ENCODE data around the gene CFAP68. TPM values are rescaled to one million over a fixed set of nuclear protein-coding genes. Genes with fewer than 3 reads are reported as not detected.

Gene CFAP68
- total RNA-seq, 1 experiment from 2014 or later: 49.6 TPM

DNA sequence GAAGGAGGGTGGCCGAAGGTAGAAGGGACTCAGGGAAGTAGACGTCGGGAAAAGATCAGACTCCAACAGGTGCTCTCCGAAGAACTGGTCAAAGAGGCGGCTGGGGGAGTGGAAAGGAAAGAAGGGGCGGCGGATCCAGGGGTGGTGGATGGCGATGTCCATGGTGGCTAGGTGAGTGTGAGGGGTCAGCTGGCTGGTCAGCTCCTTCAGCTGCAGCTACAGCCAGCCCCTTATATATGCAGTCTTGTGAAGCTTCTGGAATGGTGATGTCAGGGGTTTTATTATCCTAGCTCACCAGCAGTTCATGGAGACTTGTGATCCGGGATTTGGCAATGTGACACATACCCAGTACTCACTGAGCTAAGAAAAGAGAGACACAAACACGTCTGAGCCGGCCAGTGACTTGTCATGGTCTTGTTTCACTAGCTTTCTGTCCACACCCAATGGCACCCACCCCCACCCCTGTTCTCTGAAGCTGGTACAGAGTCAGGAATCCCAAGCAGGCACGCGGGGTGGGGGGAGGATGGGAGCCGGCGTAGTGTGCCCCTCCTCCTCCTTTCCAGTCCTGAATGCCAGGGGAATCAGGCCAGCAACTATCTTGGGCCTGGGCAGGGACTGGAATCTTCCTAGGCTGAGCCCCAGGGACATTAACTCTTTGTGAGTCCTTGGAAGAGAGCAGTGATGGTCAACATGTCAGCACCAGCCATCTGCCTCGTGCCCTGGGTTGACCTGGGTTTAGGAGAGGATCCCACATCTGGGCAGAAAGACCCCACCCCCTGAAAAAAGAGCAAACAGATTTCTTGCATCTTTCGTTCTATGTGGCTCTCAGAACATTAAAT is 32.4 kb downstream of the CFAP68 start, which contains the start of gene CRYAB:
CRYAB (minus strand) TSS at position 208 of the 839 bp plus-strand sequence; CDS start at position 162, 46 bp downstream.
- intact Hi-C loops (cut with micrococcal nuclease): no loop called here
- H2AFZ ChIP-seq (ENCODE audit: low read depth, low read length, poor library complexity, severe bottlenecking): no peak within 1 kb of the TSS

DNA sequence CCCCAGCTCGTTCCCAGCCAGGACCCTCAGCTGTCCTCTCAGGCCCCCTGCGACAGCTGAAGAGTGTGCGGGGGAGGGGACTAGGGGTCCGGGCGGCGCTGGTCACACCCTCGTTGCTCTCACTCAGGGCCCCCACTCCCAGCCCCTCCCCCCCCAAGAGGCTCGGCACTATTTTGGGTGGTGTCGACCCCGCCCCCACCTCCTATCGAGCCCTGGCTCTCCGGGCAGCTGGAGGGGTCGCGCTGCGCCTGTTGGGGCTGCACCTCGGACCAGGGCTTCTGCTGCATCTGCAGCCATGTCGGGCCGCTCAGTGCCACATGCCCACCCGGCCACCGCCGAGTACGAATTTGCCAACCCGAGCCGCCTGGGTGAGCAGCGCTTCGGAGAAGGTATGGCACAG is 33.2 kb downstream of the CFAP68 start, which contains the start of gene HSPB2:
HSPB2 (plus strand) TSS at position 200 of the 400 bp plus-strand sequence; CDS start at position 296, 96 bp downstream.
- ChIA-PET POLR2A (no interaction called here), RAD21 (ENCODE audit: low non-redundant PET in 1 of 2, low total read pairs in 2 of 2, uncharacterized antibody in 2 of 2, unreplicated experiment in 2 of 2) (no interaction called here), CTCF (no interaction called here)
- DNase-seq (ENCODE audit: low read depth, low spot score) (no peak), ATAC-seq (no peak)
- Histone ChIP-seq H3K36me3 (ENCODE audit: control insufficient read depth in 1 of 2, insufficient read depth in 2 of 2, low read length in 2 of 2) (no peaks in the 10 kb centered on the region), H3K79me2 (ENCODE audit: insufficient read depth, low read length) (no peaks in the 10 kb centered on the region), H3K9me3 (ENCODE audit: control insufficient read depth in 1 of 2, insufficient read depth in 1 of 2, low read depth in 1 of 2, low read length in 2 of 2) (no peaks in the 10 kb centered on the region), H3K27me3 (ENCODE audit: insufficient read depth, low read length) (peaks cover 12% of the 10 kb centered on the region; the same call in 1 of the 2 replicates), H3K27ac (ENCODE audit: low read depth, low read length) (no peak within 1 kb of the TSS), H3K4me3 (replicated peaks in 1 of 2; ENCODE audit: low read depth in 1 of 2, low read length in 2 of 2) (no peak within 1 kb of the TSS), H2AFZ (ENCODE audit: low read depth, low read length, poor library complexity, severe bottlenecking) (no peak within 1 kb of the TSS), H3K9ac (ENCODE audit: low read length) (no peak within 1 kb of the TSS), H3K4me1 (ENCODE audit: control insufficient read depth in 1 of 2, insufficient read depth in 2 of 2, low read length in 2 of 2) (no peaks in the 10 kb centered on the region; a peak in 1 of 4 replicates), H4K20me1 (ENCODE audit: insufficient read depth) (no peaks in the 10 kb centered on the region), H3K9me2 (ENCODE audit: insufficient read depth) (no peaks in the 10 kb centered on the region), H3K4me2 (ENCODE audit: low read length) (no peak within 1 kb of the TSS)
- BruUV-seq (replicated peaks): no TSS peak
- intact Hi-C loops (cut with micrococcal nuclease): no loop called here
- TF ChIP-seq, protein P1, sequence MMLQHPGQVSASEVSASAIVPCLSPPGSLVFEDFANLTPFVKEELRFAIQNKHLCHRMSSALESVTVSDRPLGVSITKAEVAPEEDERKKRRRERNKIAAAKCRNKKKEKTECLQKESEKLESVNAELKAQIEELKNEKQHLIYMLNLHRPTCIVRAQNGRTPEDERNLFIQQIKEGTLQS (IDR thresholded peaks at IDR 0.05): no peak
- TF ChIP-seq SIN3A (IDR thresholded peaks at IDR 0.05; ENCODE audit: low read depth) (no peak), ELF1 (IDR thresholded peaks at IDR 0.05; ENCODE audit: borderline replicate concordance, low read depth) (no peak), FOSL1 (IDR thresholded peaks at IDR 0.05; ENCODE audit: low read depth) (no peak), TCF7L2 (IDR thresholded peaks at IDR 0.05; ENCODE audit: borderline replicate concordance, extremely low read depth, insufficient read depth, insufficient read length) (no peak)

More for the DNA sequence above, 32.4 kb downstream of the CFAP68 start, which contains the start of gene CRYAB:
- ChIA-PET CTCF (interaction anchor here (1.7 kb wide), 1 partner anchor 15 kb away, joined by 4 read pairs; no protein-coding TSS in a partner anchor), POLR2A (no interaction called here), RAD21 (ENCODE audit: low non-redundant PET in 1 of 2, low total read pairs in 2 of 2, uncharacterized antibody in 2 of 2, unreplicated experiment in 2 of 2) (no interaction called here)
- DNase-seq (ENCODE audit: low read depth, low spot score) (no peak), ATAC-seq (no peak)
- Histone ChIP-seq H3K4me2 (ENCODE audit: low read length) (no peak within 1 kb of the TSS), H3K79me2 (ENCODE audit: insufficient read depth, low read length) (no peaks in the 10 kb centered on the region), H3K4me3 (replicated peaks in 1 of 2; ENCODE audit: low read depth in 1 of 2, low read length in 2 of 2) (no peak within 1 kb of the TSS), H4K20me1 (ENCODE audit: insufficient read depth) (no peaks in the 10 kb centered on the region), H3K4me1 (ENCODE audit: control insufficient read depth in 1 of 2, insufficient read depth in 2 of 2, low read length in 2 of 2) (no peaks in the 10 kb centered on the region; a peak in 1 of 4 replicates), H3K9me3 (ENCODE audit: control insufficient read depth in 1 of 2, insufficient read depth in 1 of 2, low read depth in 1 of 2, low read length in 2 of 2) (no peaks in the 10 kb centered on the region), H3K27ac (ENCODE audit: low read depth, low read length) (no peak within 1 kb of the TSS), H3K9me2 (ENCODE audit: insufficient read depth) (no peaks in the 10 kb centered on the region), H3K27me3 (ENCODE audit: insufficient read depth, low read length) (peaks cover 12% of the 10 kb centered on the region; the same call in 1 of the 2 replicates), H3K36me3 (ENCODE audit: control insufficient read depth in 1 of 2, insufficient read depth in 2 of 2, low read length in 2 of 2) (no peaks in the 10 kb centered on the region), H3K9ac (ENCODE audit: low read length) (no peak within 1 kb of the TSS)
- TF ChIP-seq, protein P1 (IDR thresholded peaks at IDR 0.05): no peak
- TF ChIP-seq FOSL1 (IDR thresholded peaks at IDR 0.05; ENCODE audit: low read depth) (no peak), CBX3 (IDR thresholded peaks at IDR 0.05; ENCODE audit: low read depth) (no peak), ELF1 (IDR thresholded peaks at IDR 0.05; ENCODE audit: borderline replicate concordance, low read depth) (no peak), EZH2 (IDR thresholded peaks at IDR 0.05) (no peak), RAD21 (IDR thresholded peaks at IDR 0.05; ENCODE audit: low read depth) (no peak), SP1 (IDR thresholded peaks at IDR 0.05; ENCODE audit: low read depth) (no peak), YY1 (IDR thresholded peaks at IDR 0.05; ENCODE audit: extremely low read depth, insufficient replicate concordance, low read depth, low read length) (no peak), TCF7L2 (IDR thresholded peaks at IDR 0.05; ENCODE audit: borderline replicate concordance, extremely low read depth, insufficient read depth, insufficient read length) (no peak), POLR2AphosphoS5 (IDR thresholded peaks at IDR 0.05; ENCODE audit: low read depth, low read length) (no peak)
- no TSS peak for BruUV-seq (replicated peaks)
